Vagina (tissue), 2 donors: ENCODE measurements around the gene PGRMC2.
"Not testable (repeated sequence)": the region's sequence is repeated elsewhere in the genome, so short reads cannot be mapped to it uniquely, and the experiment has no call there.

Experiments used
- CTCF ChIP-seq, 3 experiments: fragments of 450-650 bp in 2 of 3; fragments of 200-600 bp in 1 of 3; sonication (generic) in 1 of 3; IDR thresholded peaks; one replicate each; pipeline ENCODE4 v1.5.1; 2017 to 2019; ENCODE audit warnings: antibody characterized with exemption in 3 of 3, mild to moderate bottlenecking in 2 of 3, moderate library complexity in 2 of 3
- POLR2A ChIP-seq, 2 donors: fragments of 450-650 bp; IDR thresholded peaks; one replicate each; pipeline ENCODE4 v1.6.1; 2017; ENCODE audit warnings: antibody characterized with exemption in 2 of 2, mild to moderate bottlenecking in 2 of 2, moderate library complexity in 2 of 2
- POLR2AphosphoS5 ChIP-seq, 2 donors: sonication (generic); formaldehyde crosslinking; IDR thresholded peaks; one replicate each; pipeline ENCODE4 v1.9.0; 2017; ENCODE audit warnings: antibody characterized with exemption in 2 of 2, mild to moderate bottlenecking in 2 of 2, low read depth in 1 of 2; ENCODE audit not compliant: insufficient read depth in 1 of 2

GRCh38 chr4:128245391-128245790, 42.2 kb downstream of the PGRMC2 start:
- not testable (repeated sequence) for TF ChIP-seq POLR2AphosphoS5 (IDR thresholded peaks at IDR 0.05; ENCODE audit: insufficient read depth in 1 of 2, low read depth in 1 of 2); CTCF (IDR thresholded peaks at IDR 0.05); POLR2A (IDR thresholded peaks at IDR 0.05)
